Measurements from ENCODE around the gene PTCD1. TPM values are rescaled to one million over a fixed set of nuclear protein-coding genes. Genes with fewer than 3 reads are reported as not detected.
"Not testable (repeated sequence)": the region's sequence is repeated elsewhere in the genome, so short reads cannot be mapped to it uniquely, and the experiment has no call there.

The PTCD1 gene
- total RNA-seq, 1 donor from 2014 or later, result 5.8 TPM

- peaks cover 4% of the 10 kb centered on the region for H3K4me1 Mint-ChIP-seq (ENCODE audit: low read depth, unreplicated experiment)
- no peak overlapping the region for H3K9ac ChIP-seq (ENCODE audit: low read length)
- peaks cover 41% of the 10 kb centered on the region for H3K36me3 ChIP-seq (ENCODE audit: insufficient read depth, low read length)
These were observed 19.1 kb downstream of the PTCD1 start for GRCh38 chr7:99419323-99420021.

GRCh38 chr7:99418260-99418659 is 20.3 kb downstream of the PTCD1 start:
- Mint-ChIP-seq H3K36me3 (ENCODE audit: low read depth, unreplicated experiment) (peaks cover 18% of the 10 kb centered on the region), H3K27ac (ENCODE audit: unreplicated experiment) (no peak overlapping the region), H3K4me3 (ENCODE audit: unreplicated experiment) (no peak overlapping the region), H3K27me3 (ENCODE audit: low read depth, unreplicated experiment) (no peaks in the 10 kb centered on the region), H3K9me3 (ENCODE audit: unreplicated experiment) (no peaks in the 10 kb centered on the region), H3K4me1 (ENCODE audit: low read depth, unreplicated experiment) (peaks cover 4% of the 10 kb centered on the region)
- H3K27me3 ChIP-seq (ENCODE audit: insufficient read depth, low read length), result no peaks in the 10 kb centered on the region
- H2AFZ ChIP-seq (ENCODE audit: low read depth, low read length), result no peak overlapping the region
- H4K20me1 ChIP-seq (ENCODE audit: insufficient read depth, low read length), result peaks cover 59% of the 10 kb centered on the region
- H3K4me3 ChIP-seq (ENCODE audit: insufficient read depth, low read depth, low read length), result no peak overlapping the region
- DNase-seq (ENCODE audit: low read depth), result no peak
- no peak overlapping the region for H3K4me2 ChIP-seq (ENCODE audit: low read length)
- peaks cover 44% of the 10 kb centered on the region for H3K36me3 ChIP-seq (ENCODE audit: insufficient read depth, low read length)
- TF ChIP-seq CTCF (IDR thresholded peaks at IDR 0.05; ENCODE audit: insufficient read depth, low read depth, low read length) (no peak), EZH2 (IDR thresholded peaks at IDR 0.05; ENCODE audit: insufficient read depth, low read length) (no peak)
- H3K79me2 ChIP-seq (ENCODE audit: insufficient read depth, low read length), result peaks cover 31% of the 10 kb centered on the region
- H3K4me1 ChIP-seq (ENCODE audit: insufficient read depth, low read length), result no peaks in the 10 kb centered on the region
- no peak overlapping the region for H3K9ac ChIP-seq (ENCODE audit: low read length)
- no peaks in the 10 kb centered on the region for H3K9me3 ChIP-seq (ENCODE audit: insufficient read depth, low read depth, low read length)
- H3K27ac ChIP-seq (ENCODE audit: low read depth, low read length), result no peak overlapping the region
- no peak for FAIRE-seq

More at GRCh38 chr7:99419323-99420021, 19.1 kb downstream of the PTCD1 start:
- FAIRE-seq (no peak), DNase-seq (ENCODE audit: low read depth) (no peak)
- no peak for TF ChIP-seq CTCF (IDR thresholded peaks at IDR 0.05; ENCODE audit: insufficient read depth, low read depth, low read length)
- no peak for TF ChIP-seq EZH2 (IDR thresholded peaks at IDR 0.05; ENCODE audit: insufficient read depth, low read length)
- H3K4me2 ChIP-seq (ENCODE audit: low read length), result no peak overlapping the region
- Mint-ChIP-seq H3K27me3 (ENCODE audit: low read depth, unreplicated experiment) (no peaks in the 10 kb centered on the region), H3K36me3 (ENCODE audit: low read depth, unreplicated experiment) (peaks cover 26% of the 10 kb centered on the region), H3K27ac (ENCODE audit: unreplicated experiment) (no peak overlapping the region), H3K9me3 (ENCODE audit: unreplicated experiment) (no peaks in the 10 kb centered on the region), H3K4me3 (ENCODE audit: unreplicated experiment) (no peak overlapping the region)
- no peak overlapping the region for H3K27ac ChIP-seq (ENCODE audit: low read depth, low read length)
- no peak overlapping the region for H2AFZ ChIP-seq (ENCODE audit: low read depth, low read length)
- no peaks in the 10 kb centered on the region for H3K9me3 ChIP-seq (ENCODE audit: insufficient read depth, low read depth, low read length)
- no peaks in the 10 kb centered on the region for H3K27me3 ChIP-seq (ENCODE audit: insufficient read depth, low read length)
- no peaks in the 10 kb centered on the region for H3K4me1 ChIP-seq (ENCODE audit: insufficient read depth, low read length)
- peaks cover 52% of the 10 kb centered on the region for H4K20me1 ChIP-seq (ENCODE audit: insufficient read depth, low read length)
- H3K79me2 ChIP-seq (ENCODE audit: insufficient read depth, low read length), result peaks cover 25% of the 10 kb centered on the region
- no peak overlapping the region for H3K4me3 ChIP-seq (ENCODE audit: insufficient read depth, low read depth, low read length)

- not testable (repeated sequence) for H3K27ac ChIP-seq (ENCODE audit: low read depth, low read length); H3K27ac Mint-ChIP-seq (ENCODE audit: unreplicated experiment)
These were observed 23.0 kb downstream of the PTCD1 start for GRCh38 chr7:99415513-99416127.

More at GRCh38 chr7:99415513-99416127, 23.0 kb downstream of the PTCD1 start:
- peaks cover 56% of the 10 kb centered on the region for H3K36me3 ChIP-seq (ENCODE audit: insufficient read depth, low read length)
- H3K4me2 ChIP-seq (ENCODE audit: low read length); H3K4me3 Mint-ChIP-seq (ENCODE audit: unreplicated experiment); H3K27me3 Mint-ChIP-seq (ENCODE audit: low read depth, unreplicated experiment); H3K9me3 ChIP-seq (ENCODE audit: insufficient read depth, low read depth, low read length); H3K4me1 ChIP-seq (ENCODE audit: insufficient read depth, low read length); H2AFZ ChIP-seq (ENCODE audit: low read depth, low read length); H3K4me3 ChIP-seq (ENCODE audit: insufficient read depth, low read depth, low read length); H3K27me3 ChIP-seq (ENCODE audit: insufficient read depth, low read length); FAIRE-seq; H3K4me1 Mint-ChIP-seq (ENCODE audit: low read depth, unreplicated experiment); H3K9ac ChIP-seq (ENCODE audit: low read length); H3K9me3 Mint-ChIP-seq (ENCODE audit: unreplicated experiment): not testable (repeated sequence)
- H3K79me2 ChIP-seq (ENCODE audit: insufficient read depth, low read length), result peaks cover 47% of the 10 kb centered on the region
- TF ChIP-seq CTCF (IDR thresholded peaks at IDR 0.05; ENCODE audit: insufficient read depth, low read depth, low read length), result peak; percentile 54
- H3K36me3 Mint-ChIP-seq (ENCODE audit: low read depth, unreplicated experiment), result peaks cover 15% of the 10 kb centered on the region
- H4K20me1 ChIP-seq (ENCODE audit: insufficient read depth, low read length), result peaks cover 59% of the 10 kb centered on the region
- peak; percentile 36 for DNase-seq (ENCODE audit: low read depth)
